Glutamatergic neuron (in vitro differentiated cells): Measurements from ENCODE around the gene C1orf116. TPM values are rescaled to one million over a fixed set of nuclear protein-coding genes. Genes with fewer than 3 reads are reported as not detected.

Source experiments
- DNase-seq: peaks from one replicate; pipeline ENCODE4 v3.0.0; 2022
- H3K27ac Mint-ChIP-seq: one replicate; pipeline ENCODE4 v1.8.0; 2020; ENCODE audit warnings: mild to moderate bottlenecking, mixed read lengths, inconsistent platforms; ENCODE audit not compliant: unreplicated experiment
- H3K27me3 Mint-ChIP-seq: one replicate; pipeline ENCODE4 v1.8.0; 2020; ENCODE audit warnings: mild to moderate bottlenecking, moderate library complexity, mixed read lengths, inconsistent platforms; ENCODE audit not compliant: unreplicated experiment
- H3K36me3 Mint-ChIP-seq: one replicate; pipeline ENCODE4 v1.8.0; 2020; ENCODE audit warnings: mild to moderate bottlenecking, mixed read lengths, inconsistent platforms; ENCODE audit not compliant: unreplicated experiment
- H3K4me1 Mint-ChIP-seq: one replicate; pipeline ENCODE4 v1.8.0; 2020; ENCODE audit warnings: mild to moderate bottlenecking, low read depth, mixed read lengths, inconsistent platforms; ENCODE audit not compliant: unreplicated experiment
- H3K4me3 Mint-ChIP-seq: one replicate; pipeline ENCODE4 v1.8.0; 2020; ENCODE audit warnings: mild to moderate bottlenecking, mixed read lengths, inconsistent platforms; ENCODE audit not compliant: unreplicated experiment
- H3K9me3 Mint-ChIP-seq: one replicate; pipeline ENCODE4 v1.8.0; 2020; ENCODE audit warnings: mild to moderate bottlenecking, moderate library complexity, mixed read lengths, inconsistent platforms; ENCODE audit not compliant: unreplicated experiment
- total RNA-seq: library from RNA; stranded (reverse); fragmentation: NEBNext Ultra II Directional; extraction: Animal tissue kit (Norgen Biotek cat#: 25700); gene quantifications from one replicate; pipeline ENCODE4 v1.2.1, GENCODE V29; 2021; ENCODE audit not compliant: unreplicated experiment
- TF ChIP-seq, protein P1 (sequence below): fragments of 200-600 bp; sonication (generic); IDR thresholded peaks from one replicate; pipeline ENCODE4 v1.5.0; 2021; ENCODE audit not compliant: partially characterized antibody, unreplicated experiment

Gene C1orf116
- total RNA-seq, 1 donor from 2014 or later = not detected

DNA sequence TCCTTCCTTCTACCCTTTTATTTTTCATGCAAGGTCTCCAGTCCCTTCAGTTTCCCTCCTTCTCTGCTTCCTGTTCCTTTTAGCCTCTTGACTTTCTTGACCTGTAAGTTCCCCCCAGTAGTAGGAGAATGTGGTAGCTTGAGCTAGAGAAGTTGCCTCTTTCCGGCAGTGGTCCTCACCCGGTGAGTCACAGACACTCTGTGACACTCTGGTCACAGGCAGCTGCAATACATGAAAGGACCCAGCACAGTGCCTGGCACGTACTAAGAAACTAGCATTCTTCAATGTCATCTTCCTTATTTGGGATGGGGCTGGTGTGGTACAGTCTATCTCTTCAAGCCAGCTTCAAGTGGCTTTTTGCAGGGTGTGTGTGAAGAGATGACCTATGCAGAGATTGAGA, 36.5 kb upstream of the C1orf116 start:
- Mint-ChIP-seq H3K4me3 (no peak overlapping the region), H3K27me3 (no peaks in the 10 kb centered on the region), H3K9me3 (no peaks in the 10 kb centered on the region), H3K27ac (no peak overlapping the region), H3K4me1 (no peaks in the 10 kb centered on the region), H3K36me3 (no peaks in the 10 kb centered on the region)
- TF ChIP-seq, protein P1, sequence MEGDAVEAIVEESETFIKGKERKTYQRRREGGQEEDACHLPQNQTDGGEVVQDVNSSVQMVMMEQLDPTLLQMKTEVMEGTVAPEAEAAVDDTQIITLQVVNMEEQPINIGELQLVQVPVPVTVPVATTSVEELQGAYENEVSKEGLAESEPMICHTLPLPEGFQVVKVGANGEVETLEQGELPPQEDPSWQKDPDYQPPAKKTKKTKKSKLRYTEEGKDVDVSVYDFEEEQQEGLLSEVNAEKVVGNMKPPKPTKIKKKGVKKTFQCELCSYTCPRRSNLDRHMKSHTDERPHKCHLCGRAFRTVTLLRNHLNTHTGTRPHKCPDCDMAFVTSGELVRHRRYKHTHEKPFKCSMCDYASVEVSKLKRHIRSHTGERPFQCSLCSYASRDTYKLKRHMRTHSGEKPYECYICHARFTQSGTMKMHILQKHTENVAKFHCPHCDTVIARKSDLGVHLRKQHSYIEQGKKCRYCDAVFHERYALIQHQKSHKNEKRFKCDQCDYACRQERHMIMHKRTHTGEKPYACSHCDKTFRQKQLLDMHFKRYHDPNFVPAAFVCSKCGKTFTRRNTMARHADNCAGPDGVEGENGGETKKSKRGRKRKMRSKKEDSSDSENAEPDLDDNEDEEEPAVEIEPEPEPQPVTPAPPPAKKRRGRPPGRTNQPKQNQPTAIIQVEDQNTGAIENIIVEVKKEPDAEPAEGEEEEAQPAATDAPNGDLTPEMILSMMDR = no peak
- DNase-seq = no peak

DNA sequence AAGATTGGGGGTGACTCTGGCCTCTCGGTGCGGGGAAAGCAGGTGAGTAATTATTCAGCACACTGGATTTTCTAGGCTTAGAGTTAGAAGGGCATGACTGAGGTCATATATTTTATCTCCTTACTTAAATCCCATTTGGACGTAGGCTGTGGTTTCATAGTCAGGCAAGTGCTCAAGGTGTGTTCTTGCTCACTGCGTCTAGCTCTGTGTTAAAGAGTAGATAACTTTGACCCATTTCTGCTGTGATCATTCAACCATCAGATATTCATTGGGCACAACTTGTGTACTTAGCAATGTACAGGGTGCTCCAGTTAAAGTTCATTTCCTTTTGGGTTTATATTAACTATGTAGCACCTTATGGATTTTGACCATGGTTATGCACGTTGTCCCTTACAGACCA, 35.1 kb upstream of the C1orf116 start:
- TF ChIP-seq, protein P1 = no peak
- Mint-ChIP-seq H3K27ac (no peak overlapping the region), H3K27me3 (no peaks in the 10 kb centered on the region), H3K4me3 (no peak overlapping the region), H3K36me3 (no peaks in the 10 kb centered on the region), H3K4me1 (no peaks in the 10 kb centered on the region), H3K9me3 (no peaks in the 10 kb centered on the region)
- DNase-seq = no peak

DNA sequence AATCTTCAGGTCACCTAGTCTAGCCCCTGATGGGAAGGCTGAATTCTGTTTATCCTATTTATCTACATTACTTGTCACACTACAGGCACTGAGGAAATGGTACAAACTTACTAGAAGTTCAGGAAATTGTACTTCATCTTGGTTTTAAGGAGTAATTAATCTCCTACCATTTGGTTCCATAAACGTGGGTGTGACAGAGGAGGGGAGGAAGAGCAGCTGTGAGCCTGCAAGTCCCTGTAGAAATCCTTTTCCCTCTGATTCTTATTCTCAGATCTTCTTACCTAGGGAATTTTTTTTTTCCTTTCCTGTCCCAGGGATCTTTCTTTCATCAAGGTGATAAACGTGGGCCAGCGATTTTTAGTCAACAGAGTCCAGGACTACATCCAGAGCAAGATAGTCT, 34.6 kb upstream of the C1orf116 start:
- TF ChIP-seq, protein P1 = no peak
- H3K9me3 Mint-ChIP-seq = no peaks in the 10 kb centered on the region
- no peak overlapping the region for H3K4me3 Mint-ChIP-seq
- H3K4me1 Mint-ChIP-seq = no peaks in the 10 kb centered on the region
- no peak for DNase-seq
- no peaks in the 10 kb centered on the region for H3K27me3 Mint-ChIP-seq
- no peak overlapping the region for H3K27ac Mint-ChIP-seq
- H3K36me3 Mint-ChIP-seq = no peaks in the 10 kb centered on the region

DNA sequence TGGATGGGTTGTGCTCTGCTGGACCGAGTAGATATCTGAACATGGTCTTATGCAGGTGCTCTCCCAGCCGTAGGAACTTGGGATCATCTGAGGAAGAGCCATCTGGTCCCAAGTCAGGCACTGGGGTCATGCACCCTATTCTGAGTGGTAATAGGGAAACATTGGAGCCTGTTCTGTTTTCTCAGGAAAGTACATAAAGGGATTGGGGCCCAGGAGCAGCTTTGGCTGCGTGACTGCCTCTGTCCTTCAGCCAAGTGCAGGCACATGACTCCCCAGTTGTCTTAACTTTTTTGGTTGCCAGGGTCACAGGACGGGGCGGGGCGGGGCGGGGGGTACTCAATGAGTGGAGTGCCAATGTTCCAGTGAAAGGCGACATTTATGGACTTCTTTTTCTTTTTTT, 32.0 kb upstream of the C1orf116 start:
- H3K4me3 Mint-ChIP-seq = no peak overlapping the region
- TF ChIP-seq, protein P1 = no peak
- H3K36me3 Mint-ChIP-seq = no peaks in the 10 kb centered on the region
- DNase-seq = no peak
- no peaks in the 10 kb centered on the region for H3K9me3 Mint-ChIP-seq
- H3K27me3 Mint-ChIP-seq = no peaks in the 10 kb centered on the region
- no peak overlapping the region for H3K27ac Mint-ChIP-seq
- no peaks in the 10 kb centered on the region for H3K4me1 Mint-ChIP-seq

DNA sequence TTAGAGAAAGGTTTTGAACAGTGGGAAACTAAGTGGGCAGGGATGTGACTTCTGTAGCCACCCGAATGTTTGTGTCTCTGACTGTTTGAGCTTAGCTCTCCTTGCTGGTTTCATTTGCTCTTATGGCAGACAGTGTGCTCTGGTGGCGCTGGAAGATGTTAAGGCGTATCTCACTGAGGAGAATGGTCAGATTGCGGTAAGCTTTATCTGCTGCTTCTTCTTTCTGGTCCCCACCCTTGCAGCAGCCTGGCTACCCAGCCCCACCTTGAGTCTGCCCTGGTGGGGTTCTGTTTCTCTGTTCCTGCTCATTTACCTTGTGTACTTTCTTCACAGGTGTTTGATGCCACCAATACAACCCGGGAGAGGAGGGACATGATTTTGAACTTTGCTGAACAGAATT, 30.5 kb upstream of the C1orf116 start:
- Mint-ChIP-seq H3K4me3 (no peak overlapping the region), H3K36me3 (no peaks in the 10 kb centered on the region), H3K27me3 (no peaks in the 10 kb centered on the region), H3K9me3 (no peaks in the 10 kb centered on the region), H3K4me1 (peaks cover 8% of the 10 kb centered on the region), H3K27ac (no peak overlapping the region)
- DNase-seq = no peak
- TF ChIP-seq, protein P1 = no peak
